Mesenchymal stem cell (in vitro differentiated cells and primary cell): Measurements from ENCODE around the gene PLAC9.

ENCODE experiments used
- DNase-seq: peaks from one replicate; pipeline ENCODE4 v3.0.0-alpha.2; 2013
- H2AFZ ChIP-seq: one replicate; pipeline ENCODE4 v1.6.1; 2013; ENCODE audit warnings: low read depth, mild to moderate bottlenecking, control low read depth, inconsistent platforms, low read length, moderate library complexity
- H2AK5ac ChIP-seq: 2 replicates; pipeline ENCODE4 v1.6.1; 2013; ENCODE audit warnings: low read length, moderate library complexity, mild to moderate bottlenecking, inconsistent platforms; ENCODE audit not compliant: severe bottlenecking
- H2BK120ac ChIP-seq: one replicate; pipeline ENCODE4 v1.6.1; 2013; ENCODE audit warnings: low read depth, mild to moderate bottlenecking, inconsistent platforms, low read length, moderate library complexity
- H2BK12ac ChIP-seq, 2 experiments: one replicate each; pipeline ENCODE4 v1.6.1; 2013; ENCODE audit warnings: inconsistent platforms in 2 of 2, low read length in 2 of 2, mild to moderate bottlenecking in 2 of 2, moderate library complexity in 2 of 2, control low read depth in 1 of 2
- H2BK15ac ChIP-seq: one replicate; pipeline ENCODE4 v1.6.1; 2013; ENCODE audit warnings: mild to moderate bottlenecking, low read depth, inconsistent platforms; ENCODE audit not compliant: poor library complexity, severe bottlenecking
- H2BK5ac ChIP-seq: 2 replicates; pipeline ENCODE4 v1.6.1; 2013; ENCODE audit warnings: low read depth, mild to moderate bottlenecking, low read length, control low read depth, inconsistent platforms; ENCODE audit not compliant: poor library complexity, severe bottlenecking
- H3K14ac ChIP-seq, 2 experiments: one replicate each; pipeline ENCODE4 v1.6.1; 2013; ENCODE audit warnings: inconsistent platforms in 2 of 2, low read length in 2 of 2, control low read depth in 1 of 2, mild to moderate bottlenecking in 1 of 2, moderate library complexity in 1 of 2
- H3K18ac ChIP-seq, 2 experiments: one replicate each; pipeline ENCODE4 v1.6.1; 2013; ENCODE audit warnings: inconsistent platforms in 2 of 2, low read length in 2 of 2, control low read depth in 1 of 2, low read depth in 1 of 2, mild to moderate bottlenecking in 1 of 2
- H3K23ac ChIP-seq, 2 experiments: one replicate each; pipeline ENCODE4 v1.6.1; 2013; ENCODE audit warnings: inconsistent platforms in 2 of 2, low read length in 2 of 2, mild to moderate bottlenecking in 2 of 2, moderate library complexity in 2 of 2, control low read depth in 1 of 2
- H3K27ac ChIP-seq: 2 replicates; pipeline ENCODE4 v1.5.1; 2013; ENCODE audit warnings: mild to moderate bottlenecking, moderate library complexity, low read length, control low read depth, inconsistent platforms; ENCODE audit not compliant: poor library complexity, severe bottlenecking
- H3K27me3 ChIP-seq, 2 experiments: 2 replicates each; pipeline versions ENCODE4 v1.6.1 to v1.7.0; 2013; ENCODE audit warnings: low read length in 2 of 2, mild to moderate bottlenecking in 2 of 2, moderate library complexity in 2 of 2, control low read depth in 1 of 2, inconsistent platforms in 1 of 2; ENCODE audit not compliant: control insufficient read depth in 1 of 2, insufficient read depth in 1 of 2
- H3K36me3 ChIP-seq, 2 experiments: 2 replicates each; pipeline versions ENCODE4 v1.6.1 to v1.7.0; 2013; ENCODE audit warnings: low read length in 2 of 2, control low read depth in 1 of 2, inconsistent platforms in 1 of 2, low read depth in 1 of 2, mild to moderate bottlenecking in 1 of 2; ENCODE audit not compliant: insufficient read depth in 2 of 2, control insufficient read depth in 1 of 2
- H3K4ac ChIP-seq, 2 experiments: one replicate each; pipeline ENCODE4 v1.6.1; 2013; ENCODE audit warnings: inconsistent platforms in 2 of 2, low read length in 2 of 2, mild to moderate bottlenecking in 2 of 2, moderate library complexity in 2 of 2, control low read depth in 1 of 2, low read depth in 1 of 2
- H3K4me1 ChIP-seq: 2 replicates; pipeline ENCODE4 v1.6.1; 2013; ENCODE audit warnings: low read depth, low read length, control low read depth; ENCODE audit not compliant: control insufficient read depth, insufficient read depth
- H3K4me2 ChIP-seq: 2 replicates; pipeline ENCODE4 v1.6.1; 2013; ENCODE audit warnings: low read length, mild to moderate bottlenecking, inconsistent platforms; ENCODE audit not compliant: poor library complexity, severe bottlenecking
- H3K4me3 ChIP-seq, 2 experiments: 2 replicates each; pipeline versions ENCODE4 v1.5.1 to v1.7.0; 2013; ENCODE audit warnings: low read length in 2 of 2, mild to moderate bottlenecking in 2 of 2, control low read depth in 1 of 2, low read depth in 1 of 2; ENCODE audit not compliant: insufficient read depth in 1 of 2
- H3K79me1 ChIP-seq: replicated peaks from 2 replicates; pipeline ENCODE4 v1.6.1; 2013; ENCODE audit warnings: mild to moderate bottlenecking, control low read depth, low read length, inconsistent platforms; ENCODE audit not compliant: poor library complexity, severe bottlenecking
- H3K9ac ChIP-seq: 2 replicates; pipeline ENCODE4 v1.7.0; 2013; ENCODE audit warnings: mild to moderate bottlenecking, low read length, moderate library complexity
- H3K9me3 ChIP-seq: 2 replicates; pipeline ENCODE4 v1.7.0; 2013; ENCODE audit warnings: mild to moderate bottlenecking, low read length; ENCODE audit not compliant: control insufficient read depth
- H4K8ac ChIP-seq: one replicate; pipeline ENCODE4 v1.6.1; 2013; ENCODE audit warnings: inconsistent platforms, mild to moderate bottlenecking, low read length, moderate library complexity
- H4K91ac ChIP-seq: one replicate; pipeline ENCODE4 v1.6.1; 2013; ENCODE audit warnings: mild to moderate bottlenecking, low read length, inconsistent platforms
- WGBS: methylation state at CpG from one replicate; pipeline ENCODE4 v1.1.7; 2013; ENCODE audit warnings: mixed read lengths; 5-methylcytosine and 5-hydroxymethylcytosine counted together

The PLAC9 gene

GRCh38 chr10:80164596-80164995 lies 32.1 kb downstream of the PLAC9 start:
- 62% methylated on average over 7 of the region's 7 CpGs for WGBS
- H3K4me3 ChIP-seq, result no peak overlapping the region
- DNase-seq, result peak; percentile 38

GRCh38 chr10:80165173-80165572 lies 32.6 kb downstream of the PLAC9 start:
- H3K9me3 ChIP-seq, result no peaks in the 10 kb centered on the region
- H4K91ac ChIP-seq, result peak overlapping the region; percentile 79
- H2AK5ac ChIP-seq, result no peak overlapping the region
- H3K14ac ChIP-seq, result peak overlapping the region in 1 of 2 experiments; percentile 61
- H3K27me3 ChIP-seq, result no peaks in the 10 kb centered on the region
- peak overlapping the region; percentile 66 for H3K9ac ChIP-seq
- H2BK15ac ChIP-seq, result no peak overlapping the region
- no peak overlapping the region for H3K27ac ChIP-seq
- peaks cover 33% of the 10 kb centered on the region for H3K4me1 ChIP-seq
- no peak overlapping the region for H3K4me3 ChIP-seq
- H2BK12ac ChIP-seq, result peak overlapping the region; percentile 79 to 92
- H2BK5ac ChIP-seq, result no peak overlapping the region
- no peak overlapping the region for H3K23ac ChIP-seq
- peaks cover 87% of the 10 kb centered on the region in 2 experiments for H3K36me3 ChIP-seq
- peak overlapping the region; percentile 74 to 92 for H3K18ac ChIP-seq
- peak overlapping the region; percentile 50 to 64 for H3K4ac ChIP-seq
- no peak overlapping the region for H4K8ac ChIP-seq
- peak overlapping the region; percentile 58 for H2BK120ac ChIP-seq
- DNase-seq, result peak; percentile 81
- no peak overlapping the region for H3K4me2 ChIP-seq
- H2AFZ ChIP-seq, result no peak overlapping the region
- 84% methylated on average over 7 of the region's 7 CpGs for WGBS
- peaks cover 74% of the 10 kb centered on the region for H3K79me1 ChIP-seq

More at GRCh38 chr10:80164596-80164995, 32.1 kb downstream of the PLAC9 start:
- Histone ChIP-seq H3K23ac (no peak overlapping the region), H4K8ac (peak overlapping the region; percentile 16), H3K27me3 (no peaks in the 10 kb centered on the region), H2BK12ac (peak overlapping the region; percentile 79 to 85), H3K27ac (no peak overlapping the region), H2AK5ac (no peak overlapping the region), H2AFZ (no peak overlapping the region), H3K79me1 (peaks cover 71% of the 10 kb centered on the region), H3K4ac (peak overlapping the region; percentile 50 to 64), H3K14ac (peak overlapping the region in 1 of 2 experiments; percentile 45), H3K36me3 (peaks cover 87 to 90% of the 10 kb centered on the region in 2 experiments), H3K18ac (peak overlapping the region; percentile 46 to 92), H3K4me2 (no peak overlapping the region), H4K91ac (peak overlapping the region; percentile 79), H2BK120ac (no peak overlapping the region), H2BK15ac (no peak overlapping the region), H3K9me3 (no peaks in the 10 kb centered on the region), H3K9ac (peak overlapping the region; percentile 66), H3K4me1 (peaks cover 34% of the 10 kb centered on the region), H2BK5ac (no peak overlapping the region)

DNA sequence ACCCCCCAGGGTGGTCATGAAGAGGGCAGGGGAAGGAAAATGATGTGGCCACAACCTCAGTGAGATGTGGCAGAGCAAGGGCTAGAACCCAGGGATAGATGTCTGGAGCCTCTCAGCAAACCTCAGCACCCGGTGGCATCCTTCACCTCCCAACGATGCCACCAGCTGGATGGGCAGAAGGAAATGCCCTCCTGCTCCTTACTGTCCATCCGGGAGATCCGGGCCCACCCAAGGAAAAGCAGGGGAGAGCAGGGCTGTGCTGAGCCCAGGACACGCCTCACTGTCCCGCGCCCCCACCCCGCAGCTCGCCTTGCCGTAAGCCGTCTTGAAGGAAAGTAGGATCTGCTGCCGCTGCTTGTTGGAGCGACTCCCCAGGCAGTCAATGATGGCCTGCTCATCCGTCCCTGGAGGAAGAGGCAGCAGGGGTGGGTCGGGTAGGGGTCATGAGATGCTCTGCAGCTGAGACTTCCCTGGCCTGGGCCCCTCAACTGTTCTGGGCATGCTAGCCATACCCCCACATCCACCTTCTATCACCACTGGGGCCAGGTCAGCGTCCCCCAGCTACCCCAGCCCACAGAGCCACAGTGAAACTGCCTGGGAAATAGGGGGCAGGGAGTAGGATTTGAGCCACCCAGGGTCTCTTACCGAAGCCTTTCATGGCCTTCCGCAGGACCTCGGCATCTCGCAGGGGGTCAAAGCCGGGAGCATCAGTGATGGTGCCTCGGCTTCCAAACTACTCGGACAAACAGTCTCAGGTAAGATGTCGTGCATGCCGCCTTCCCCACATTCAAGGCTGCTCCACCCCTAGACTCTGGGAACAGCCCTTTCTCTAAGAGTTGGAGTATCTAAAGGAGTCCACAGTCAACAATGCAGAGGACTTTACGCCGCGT lies 34.3 kb downstream of the PLAC9 start:
- no peak overlapping the region for H3K14ac ChIP-seq
- H2AFZ ChIP-seq, result no peak overlapping the region
- peak overlapping the region; percentile 66 for H3K9ac ChIP-seq
- H3K4ac ChIP-seq, result peak overlapping the region; percentile 8 to 89
- H3K27me3 ChIP-seq, result no peaks in the 10 kb centered on the region
- no peak overlapping the region for H2BK5ac ChIP-seq
- peak overlapping the region; percentile 51 for H2BK120ac ChIP-seq
- peaks cover 41% of the 10 kb centered on the region for H3K4me1 ChIP-seq
- H2BK15ac ChIP-seq, result peak overlapping the region; percentile 61
- H4K8ac ChIP-seq, result peak overlapping the region; percentile 59
- peak overlapping the region; percentile 34 to 49 for H3K18ac ChIP-seq
- H3K4me2 ChIP-seq, result no peak overlapping the region
- no peak overlapping the region for H3K23ac ChIP-seq
- H2BK12ac ChIP-seq, result peak overlapping the region; percentile 46 to 75
- peaks cover 72% of the 10 kb centered on the region for H3K79me1 ChIP-seq
- 96% methylated on average over 26 of the region's 28 CpGs for WGBS
- peaks cover 87% of the 10 kb centered on the region in 2 experiments for H3K36me3 ChIP-seq
- H3K9me3 ChIP-seq, result no peaks in the 10 kb centered on the region
- H2AK5ac ChIP-seq, result no peak overlapping the region
- H3K4me3 ChIP-seq, result no peak overlapping the region
- DNase-seq, result no peak
- H3K27ac ChIP-seq, result no peak overlapping the region
- peak overlapping the region; percentile 76 for H4K91ac ChIP-seq

DNA sequence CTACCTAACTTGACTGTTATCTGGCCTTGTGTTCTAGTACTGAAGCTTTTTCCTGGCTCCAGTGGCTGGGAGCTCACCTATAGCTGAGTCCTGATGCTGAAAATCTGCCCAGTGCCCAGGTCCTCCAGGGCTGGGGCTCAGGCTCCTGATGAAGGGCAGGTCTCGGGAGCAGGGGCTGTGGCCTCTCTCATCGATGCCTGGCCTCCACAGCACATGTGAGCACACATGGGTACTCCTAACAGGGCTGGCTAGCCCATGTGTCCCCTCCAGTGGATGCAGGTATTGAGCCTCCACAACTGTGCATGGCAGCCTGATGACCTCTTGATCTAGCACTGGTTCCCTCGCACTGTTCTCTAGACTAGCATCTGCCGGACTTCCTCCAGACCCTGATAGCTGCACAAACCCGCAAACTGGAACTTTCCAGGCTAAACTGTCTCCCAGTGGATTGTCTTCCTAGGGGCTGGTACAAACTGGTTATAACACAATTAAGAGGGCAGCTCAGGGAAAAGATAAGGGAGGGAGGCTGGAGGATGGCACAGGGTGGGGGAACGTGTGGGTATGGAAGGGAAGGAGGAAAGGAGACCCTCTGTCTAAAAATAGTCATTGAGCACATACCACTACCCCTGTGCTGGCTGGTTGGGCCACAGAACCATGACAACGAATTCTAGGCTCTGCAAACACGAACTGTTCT lies 35.1 kb downstream of the PLAC9 start:
- H3K18ac ChIP-seq, result peak overlapping the region in 1 of 2 experiments; percentile 58
- 95% methylated on average over 7 of the region's 8 CpGs for WGBS
- H3K4me1 ChIP-seq, result peaks cover 40% of the 10 kb centered on the region
- H2AK5ac ChIP-seq, result no peak overlapping the region
- H3K79me1 ChIP-seq, result peaks cover 69% of the 10 kb centered on the region
- no peak overlapping the region for H4K8ac ChIP-seq
- H2BK120ac ChIP-seq, result no peak overlapping the region
- H2BK12ac ChIP-seq, result no peak overlapping the region
- H3K36me3 ChIP-seq, result peaks cover 86 to 87% of the 10 kb centered on the region in 2 experiments
- no peak overlapping the region for H3K9ac ChIP-seq
- peak overlapping the region; percentile 12 for H2BK15ac ChIP-seq
- peak overlapping the region in 1 of 2 experiments; percentile 46 for H3K23ac ChIP-seq
- no peak overlapping the region for H3K4me2 ChIP-seq
- H2BK5ac ChIP-seq, result no peak overlapping the region
- no peak overlapping the region for H2AFZ ChIP-seq
- H3K27ac ChIP-seq, result no peak overlapping the region
- DNase-seq, result no peak
- H3K14ac ChIP-seq, result peak overlapping the region in 1 of 2 experiments; percentile 63
- H3K9me3 ChIP-seq, result no peaks in the 10 kb centered on the region
- H4K91ac ChIP-seq, result no peak overlapping the region
- no peak overlapping the region for H3K4me3 ChIP-seq
- no peak overlapping the region for H3K4ac ChIP-seq
- H3K27me3 ChIP-seq, result no peaks in the 10 kb centered on the region
